Hepatic stellate cell (primary cell): Measurements from ENCODE around the gene OR5AC2.

Source experiments
- DNase-seq: peaks from one replicate; pipeline ENCODE4 v3.0.0; 2011; ENCODE audit warnings: low spot score

The OR5AC2 gene

GRCh38 chr3:98086873-98087272 is at the start of gene OR5AC2:
OR5AC2 (plus strand) TSS chr3:98087173; CDS start chr3:98087173, 0 bp downstream.
- DNase-seq = no peak

- DNase-seq = no peak
These were observed 48.7 kb upstream of the OR5AC2 start for GRCh38 chr3:98038286-98038685.

GRCh38 chr3:98038876-98039275 is 48.1 kb upstream of the OR5AC2 start:
- no peak for DNase-seq

GRCh38 chr3:98039322-98040024 is 47.5 kb upstream of the OR5AC2 start:
- DNase-seq = peak; percentile 21

- no peak for DNase-seq
These were observed 45.6 kb upstream of the OR5AC2 start for GRCh38 chr3:98041350-98041749.

GRCh38 chr3:98048586-98048985 is 38.4 kb upstream of the OR5AC2 start:
- DNase-seq = no peak

- no peak for DNase-seq
These were observed 37.7 kb upstream of the OR5AC2 start for GRCh38 chr3:98049271-98049670.

GRCh38 chr3:98056035-98056434 is 30.9 kb upstream of the OR5AC2 start:
- DNase-seq = no peak

GRCh38 chr3:98057631-98058030 is 29.3 kb upstream of the OR5AC2 start:
- DNase-seq = no peak

GRCh38 chr3:98058244-98058960 is 28.6 kb upstream of the OR5AC2 start:
- no peak for DNase-seq

GRCh38 chr3:98068824-98069223 is 18.1 kb upstream of the OR5AC2 start:
- no peak for DNase-seq

- no peak for DNase-seq
These were observed 16.1 kb upstream of the OR5AC2 start for GRCh38 chr3:98070840-98071239.

- DNase-seq = no peak
These were observed 13.5 kb upstream of the OR5AC2 start for GRCh38 chr3:98073486-98073885.

GRCh38 chr3:98095882-98096281 is 8.9 kb downstream of the OR5AC2 start:
- DNase-seq = no peak

GRCh38 chr3:98099848-98100247 is 12.9 kb downstream of the OR5AC2 start:
- DNase-seq = no peak

- DNase-seq = no peak
These were observed 21.2 kb downstream of the OR5AC2 start for GRCh38 chr3:98108162-98108561.

- no peak for DNase-seq
These were observed 23.0 kb downstream of the OR5AC2 start for GRCh38 chr3:98109807-98110549.

GRCh38 chr3:98110550-98110908 is 23.6 kb downstream of the OR5AC2 start:
- DNase-seq = no peak

GRCh38 chr3:98114264-98114663 is 27.3 kb downstream of the OR5AC2 start:
- no peak for DNase-seq

- DNase-seq = no peak
These were observed 28.7 kb downstream of the OR5AC2 start for GRCh38 chr3:98115717-98116116.

- no peak for DNase-seq
These were observed 43.4 kb downstream of the OR5AC2 start, which contains the start of gene OR5H1 for GRCh38 chr3:98130421-98130820. OR5H1 (plus strand) TSS chr3:98130721; CDS start chr3:98132698, 1,977 bp downstream.

GRCh38 chr3:98136631-98137030 is 49.7 kb downstream of the OR5AC2 start:
- DNase-seq = no peak
